HepG2 (cell line): ENCODE results near the gene UBE2O. TPM values are rescaled to one million over a fixed set of nuclear protein-coding genes. Genes with fewer than 3 reads are reported as not detected.
A peak's percentile ranks its signal among the peaks of the same experiment; 100 is the strongest.

Experiments used
- AGO1 ChIP-seq: fragments of 200-400 bp; formaldehyde crosslinking; IDR thresholded peaks from 2 replicates; pipeline ENCODE4 v1.6.1; 2017; ENCODE audit warnings: mild to moderate bottlenecking, low read depth, low read length, moderate library complexity; ENCODE audit not compliant: poor library complexity, severe bottlenecking
- ATF7 ChIP-seq, 2 experiments: fragments of 450-650 bp in 1 of 2; sonication (generic) in 1 of 2; formaldehyde crosslinking in 1 of 2; IDR thresholded peaks; 2 replicates each; pipeline versions ENCODE4 v1.4.0 to v1.6.1; 2016 to 2020; ENCODE audit warnings: antibody characterized with exemption in 1 of 2, mild to moderate bottlenecking in 1 of 2, missing genetic modification reagents in 1 of 2
- NFRKB ChIP-seq: fragments of 450-650 bp; IDR thresholded peaks from 2 replicates; pipeline ENCODE4 v1.6.1; 2017
- NFYB ChIP-seq: sonication (generic); formaldehyde crosslinking; IDR thresholded peaks from 2 replicates; pipeline ENCODE4 v1.4.0; 2020; ENCODE audit warnings: missing genetic modification reagents
- NR2F2 ChIP-seq: IDR thresholded peaks from 2 replicates; pipeline ENCODE4 v1.6.1; 2012; ENCODE audit warnings: low read depth, inconsistent platforms, borderline replicate concordance
- PAX8 ChIP-seq: sonication (generic); formaldehyde crosslinking; IDR thresholded peaks from 2 replicates; pipeline ENCODE4 v1.8.0; 2022; ENCODE audit warnings: mild to moderate bottlenecking, missing genetic modification reagents, borderline replicate concordance
- PTBP1 ChIP-seq: fragments of 200-400 bp; formaldehyde crosslinking; IDR thresholded peaks from 2 replicates; pipeline ENCODE4 v1.6.1; 2018; ENCODE audit warnings: low read length, low read depth; ENCODE audit not compliant: poor library complexity, severe bottlenecking
- RFXANK ChIP-seq: IDR thresholded peaks from 2 replicates; pipeline ENCODE4 v1.6.1; 2016
- SETDB1 ChIP-seq: sonication (generic); formaldehyde crosslinking; IDR thresholded peaks from 2 replicates; pipeline ENCODE4 v1.5.1; 2020; ENCODE audit warnings: missing genetic modification reagents, mild to moderate bottlenecking, borderline replicate concordance
- SNAPC2 ChIP-seq: sonication (generic); formaldehyde crosslinking; IDR thresholded peaks from 2 replicates; pipeline ENCODE4 v1.8.1; 2022; ENCODE audit warnings: mild to moderate bottlenecking, missing genetic modification reagents
- SOX6 ChIP-seq, 2 experiments: fragments of 450-650 bp in 1 of 2; sonication (generic) in 1 of 2; formaldehyde crosslinking in 1 of 2; IDR thresholded peaks; 2 replicates each; pipeline versions ENCODE4 v1.4.0 to v1.6.1; 2017 to 2020; ENCODE audit warnings: antibody characterized with exemption in 1 of 2, mild to moderate bottlenecking in 1 of 2, missing genetic modification reagents in 1 of 2
- SPEN ChIP-seq: sonication (generic); formaldehyde crosslinking; IDR thresholded peaks from 2 replicates; pipeline ENCODE4 v1.5.1; 2020; ENCODE audit warnings: low read depth, mild to moderate bottlenecking, missing genetic modification reagents
- TAF1 ChIP-seq: sonication (generic); formaldehyde crosslinking; IDR thresholded peaks from 2 replicates; pipeline ENCODE4 v1.4.0; 2020; ENCODE audit warnings: missing genetic modification reagents
- THAP7 ChIP-seq: sonication (generic); formaldehyde crosslinking; IDR thresholded peaks from 2 replicates; pipeline ENCODE4 v1.8.1; 2023; ENCODE audit warnings: mild to moderate bottlenecking, missing genetic modification reagents
- ZBTB38 ChIP-seq: sonication (generic); formaldehyde crosslinking; IDR thresholded peaks from 2 replicates; pipeline ENCODE4 v1.5.1; 2020; ENCODE audit warnings: mild to moderate bottlenecking, missing genetic modification reagents
- ZFP36 ChIP-seq: fragments of 150-350 bp; IDR thresholded peaks from 2 replicates; pipeline ENCODE4 v1.6.1; 2018; ENCODE audit warnings: borderline replicate concordance, low read length, low read depth; ENCODE audit not compliant: partially characterized antibody
- ZFYVE20 ChIP-seq: sonication (generic); formaldehyde crosslinking; IDR thresholded peaks from 2 replicates; pipeline ENCODE4 v1.8.0; 2023; ENCODE audit warnings: low read depth, mild to moderate bottlenecking, moderate library complexity, missing genetic modification reagents, borderline replicate concordance
- ZGPAT ChIP-seq: IDR thresholded peaks from 2 replicates; pipeline ENCODE4 v1.6.1; 2016; ENCODE audit warnings: mild to moderate bottlenecking
- ZNF205 ChIP-seq: IDR thresholded peaks from 2 replicates; pipeline ENCODE4 v1.6.1; 2018; ENCODE audit warnings: missing biosample characterization, missing genetic modification reagents
- ZNF207 ChIP-seq: fragments of 450-650 bp; IDR thresholded peaks from 2 replicates; pipeline ENCODE4 v1.6.1; 2016; ENCODE audit warnings: antibody characterized with exemption, borderline replicate concordance
- ZNF317 ChIP-seq: sonication (generic); formaldehyde crosslinking; IDR thresholded peaks from 2 replicates; pipeline ENCODE4 v1.5.0; 2020; ENCODE audit warnings: mild to moderate bottlenecking, missing genetic modification reagents
- ZNF326 ChIP-seq: sonication (generic); formaldehyde crosslinking; IDR thresholded peaks from 2 replicates; pipeline ENCODE4 v1.4.0; 2020; ENCODE audit warnings: missing genetic modification reagents, borderline replicate concordance
- ZNF564 ChIP-seq: sonication (generic); formaldehyde crosslinking; IDR thresholded peaks from 2 replicates; pipeline ENCODE4 v1.8.1; 2023; ENCODE audit warnings: mild to moderate bottlenecking, missing genetic modification reagents
- ZNF605 ChIP-seq: sonication (generic); formaldehyde crosslinking; IDR thresholded peaks from 2 replicates; pipeline ENCODE4 v1.8.0; 2022; ENCODE audit warnings: mild to moderate bottlenecking, missing genetic modification reagents
- ZNF639 ChIP-seq: conservative IDR thresholded peaks from 2 replicates; pipeline ENCODE4 v1.6.1; 2018; ENCODE audit warnings: missing genetic modification reagents
- ZNF652 ChIP-seq: IDR thresholded peaks from 2 replicates; pipeline ENCODE4 v1.6.1; 2016; ENCODE audit warnings: low read depth, borderline replicate concordance
- ZNF75D ChIP-seq: sonication (generic); formaldehyde crosslinking; IDR thresholded peaks from 2 replicates; pipeline ENCODE4 v1.8.1; 2023; ENCODE audit warnings: missing genetic modification reagents, mild to moderate bottlenecking, borderline replicate concordance
- ZNF790 ChIP-seq: sonication (generic); formaldehyde crosslinking; IDR thresholded peaks from 2 replicates; pipeline ENCODE4 v1.8.0; 2022; ENCODE audit warnings: missing genetic modification reagents, mild to moderate bottlenecking, borderline replicate concordance
- polyA plus RNA-seq, 8 experiments: library from polyadenylated mRNA; depleted of rRNA in 3 of 8; stranded (reverse) in 7 of 8; unstranded in 1 of 8; fragments of >200 nt; fragmentation: Illumina TruSeq in 4 of 8; extraction: Trizol in 4 of 8; gene quantifications; 2 replicates each; pipeline versions ENCODE4 v1.2.1 to v1.2.3, GENCODE V29; 2011 to 2016; ENCODE audit warnings: low read depth in 4 of 8, missing spikeins in 1 of 8, mixed read lengths in 1 of 8; ENCODE audit not compliant: insufficient read depth in 1 of 8
- total RNA-seq, 5 experiments: library from RNA; depleted of rRNA; stranded (reverse); fragments of >200 nt; fragmentation: Illumina TruSeq; extraction: Trizol; gene quantifications; 2 replicates each; pipeline ENCODE4 v1.2.3, GENCODE V29; 2016; ENCODE audit warnings: low read depth in 1 of 5

UBE2O gene
- total and polyA plus RNA-seq, 2 of the 13 experiments (the other 11 are each of a cell fraction or from before 2014, with no cell fraction given): 21.5 to 23.5 TPM

DNA sequence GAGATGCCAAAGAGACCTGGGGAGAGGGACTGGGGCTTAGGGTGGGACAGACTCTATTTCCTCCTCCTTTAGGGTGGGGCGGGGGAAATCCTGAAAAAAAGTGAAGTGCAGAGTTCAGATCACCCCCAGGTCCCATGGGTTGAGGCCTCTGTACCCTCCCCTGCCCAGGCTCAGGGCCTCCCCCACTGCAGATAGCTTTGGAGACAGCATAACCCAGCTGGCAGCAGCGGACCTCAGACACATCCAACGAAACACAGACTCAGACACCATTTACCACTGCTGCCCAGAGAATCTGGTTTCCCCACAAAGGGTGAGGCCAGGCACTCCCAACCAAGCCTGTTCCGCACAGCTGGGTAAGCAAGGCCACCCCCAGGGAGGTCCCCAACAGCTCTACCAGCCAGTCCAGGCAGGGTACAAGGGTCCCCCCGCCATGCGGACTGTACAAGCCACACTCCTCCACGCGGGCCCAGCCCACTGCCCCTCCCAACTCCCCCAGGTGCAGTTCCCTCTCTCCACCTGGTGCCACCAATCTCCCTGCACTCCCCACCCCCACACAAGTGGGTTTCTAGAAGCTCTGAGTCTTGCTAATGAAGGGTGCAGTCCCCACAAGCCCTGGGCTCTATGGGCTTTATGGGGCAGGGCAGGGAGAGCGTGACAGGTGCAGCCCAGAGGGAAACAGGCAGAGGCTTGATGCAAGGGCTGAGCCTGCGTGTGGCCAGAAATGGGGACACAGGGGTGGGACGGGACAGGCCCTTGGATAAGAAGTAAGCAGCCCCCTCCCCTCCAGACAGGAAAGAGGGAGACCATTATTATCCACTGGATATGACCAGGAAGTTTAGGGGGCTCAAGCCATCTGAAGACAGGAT lies 39.4 kb upstream of the UBE2O start (continued):
- TF ChIP-seq ZNF605 (CRISPR knock-in tag): peak; percentile 60; the same call in 1 of the 2 replicates
- no peak for TF ChIP-seq RFXANK (CRISPR knock-in tag)
- 0 out of 2 replicates have a peak, but pooled peaks have one; percentile 22 for TF ChIP-seq TAF1
- TF ChIP-seq ZNF790 (CRISPR knock-in tag): no peak
- peak; percentile 85 for TF ChIP-seq ZNF326 (CRISPR knock-in tag)
- TF ChIP-seq NFRKB: no peak
- TF ChIP-seq SNAPC2: no peak
- TF ChIP-seq ZNF564 (CRISPR knock-in tag): no peak
- no peak for TF ChIP-seq SETDB1 (CRISPR knock-in tag)
- TF ChIP-seq ZNF639: no peak
- no peak for TF ChIP-seq ZGPAT (CRISPR knock-in tag)
- TF ChIP-seq ATF7 (IDR thresholded peaks at IDR 0.05): no peak
- no peak for TF ChIP-seq ATF7 (CRISPR knock-in tag; IDR thresholded peaks at IDR 0.05)
- no peak for TF ChIP-seq ZNF75D (CRISPR knock-in tag)
- TF ChIP-seq NR2F2: no peak
- no peak for TF ChIP-seq NFYB (CRISPR knock-in tag)
- TF ChIP-seq PAX8: no peak
- TF ChIP-seq ZFP36: no peak
- TF ChIP-seq ZNF207: no peak
- no peak for TF ChIP-seq ZBTB38 (CRISPR knock-in tag)
- peak; percentile 78 for TF ChIP-seq AGO1
- TF ChIP-seq ZNF205: no peak
- TF ChIP-seq ZNF317 (CRISPR knock-in tag): no peak
- no peak for TF ChIP-seq ZNF652 (CRISPR knock-in tag)
- TF ChIP-seq ZFYVE20 (CRISPR knock-in tag): no peak
- TF ChIP-seq THAP7 (CRISPR knock-in tag): peak; percentile 69; the same call in 1 of the 2 replicates
- no peak for TF ChIP-seq SOX6 (IDR thresholded peaks at IDR 0.05)
- TF ChIP-seq SOX6 (CRISPR knock-in tag; IDR thresholded peaks at IDR 0.05): no peak
- no peak for TF ChIP-seq PTBP1
- TF ChIP-seq SPEN (CRISPR knock-in tag): no peak
